Gastroesophageal sphincter (tissue), 4 donors: ENCODE data around the gene NBPF1. TPM values are rescaled to one million over a fixed set of nuclear protein-coding genes. Genes with fewer than 3 reads are reported as not detected.
"Not testable (repeated sequence)": the region's sequence is repeated elsewhere in the genome, so short reads cannot be mapped to it uniquely, and the experiment has no call there.

ENCODE experiments used
- ATAC-seq: fragments of 150-250 bp; one replicate; pipeline ENCODE4 v1.9.1; 2016; ENCODE audit warnings: mild to moderate bottlenecking, moderate library complexity
- H3K27ac ChIP-seq, 4 donors: fragments of 200-600 bp; sonication (generic) in 3 of 4; 1 replicate in 3 of 4; 2 replicates in 1 of 4; pipeline ENCODE4 v1.5.1; 2016 to 2019
- H3K27me3 ChIP-seq: fragments of 200-600 bp; sonication (generic); one replicate; pipeline ENCODE4 v1.5.1; 2019
- H3K36me3 ChIP-seq, 2 donors: fragments of 200-600 bp; sonication (generic); one replicate each; pipeline ENCODE4 v1.5.1; 2019; ENCODE audit warnings: control low read depth in 1 of 2
- H3K4me1 ChIP-seq, 3 donors: fragments of 200-600 bp; sonication (generic); 1 replicate in 2 of 3; 2 replicates in 1 of 3; pipeline ENCODE4 v1.5.1; 2016 to 2019; ENCODE audit warnings: control low read depth in 2 of 3
- H3K4me3 ChIP-seq, 2 donors: fragments of 200-600 bp; sonication (generic); one replicate each; pipeline ENCODE4 v1.5.1; 2019; ENCODE audit warnings: mild to moderate bottlenecking in 1 of 2, moderate library complexity in 1 of 2
- H3K9me3 ChIP-seq, 3 donors: fragments of 200-600 bp; sonication (generic); one replicate each; pipeline ENCODE4 v1.5.1; 2017 to 2019; ENCODE audit warnings: control low read depth in 2 of 3
- CTCF ChIP-seq, 4 experiments: fragments of 200-600 bp in 2 of 4; fragments of 450-650 bp in 2 of 4; sonication (generic) in 1 of 4; IDR thresholded peaks; one replicate each; pipeline ENCODE4 v1.5.1; 2017 to 2019; ENCODE audit warnings: antibody characterized with exemption in 4 of 4, mild to moderate bottlenecking in 2 of 4, moderate library complexity in 2 of 4
- EP300 ChIP-seq: sonication (generic); formaldehyde crosslinking; IDR thresholded peaks from one replicate; pipeline ENCODE4 v1.6.1; 2017; ENCODE audit warnings: antibody characterized with exemption, mild to moderate bottlenecking
- POLR2A ChIP-seq, 2 donors: fragments of 450-650 bp; IDR thresholded peaks; one replicate each; pipeline ENCODE4 v1.6.1; 2017; ENCODE audit warnings: antibody characterized with exemption in 2 of 2, mild to moderate bottlenecking in 2 of 2, moderate library complexity in 1 of 2
- POLR2AphosphoS5 ChIP-seq: sonication (generic); formaldehyde crosslinking; IDR thresholded peaks from one replicate; pipeline ENCODE4 v1.6.1; 2017; ENCODE audit warnings: antibody characterized with exemption
- WGBS, 2 donors: methylation state at CpG; one replicate each; pipeline ENCODE4 v1.1.5; 2018; ENCODE audit warnings: low coverage in 1 of 2; 5-methylcytosine and 5-hydroxymethylcytosine counted together
- total RNA-seq, 4 donors: library from RNA; depleted of rRNA; stranded (reverse); fragments of >200 nt; gene quantifications; one replicate each; pipeline ENCODE4 v1.1.0, GENCODE V29; 2016

Gene NBPF1
- total RNA-seq, 4 donors from 2014 or later = 21.8 to 46.6 (median 30.7) TPM

- no peak overlapping the region for H3K27ac ChIP-seq
- TF ChIP-seq CTCF (IDR thresholded peaks at IDR 0.05) (no peak), POLR2A (IDR thresholded peaks at IDR 0.05) (no peak), EP300 (no peak), POLR2AphosphoS5 (no peak)
- 87 to 88% methylated on average over 29 to 32 of the region's 36 CpGs for WGBS, 2 donors
- H3K4me1 ChIP-seq = no peaks in the 10 kb centered on the region
- ATAC-seq = no peak
- no peak overlapping the region for H3K4me3 ChIP-seq
- peaks cover 0 to 97% of the 10 kb centered on the region in 2 donors for H3K36me3 ChIP-seq
- H3K9me3 ChIP-seq = no peaks in the 10 kb centered on the region
- no peaks in the 10 kb centered on the region for H3K27me3 ChIP-seq
Measured at GRCh38 chr1:16630661-16631247, 17.4 kb upstream of the NBPF1 start.

- H3K27ac ChIP-seq, H3K4me1 ChIP-seq, H3K4me3 ChIP-seq, ATAC-seq, H3K27me3 ChIP-seq, H3K9me3 ChIP-seq: not testable (repeated sequence)
- TF ChIP-seq POLR2A (IDR thresholded peaks at IDR 0.05) = peak in 1 of 2 donors; percentile 7
- WGBS, 2 donors = 92% methylated on average over 21 of the region's 21 CpGs
- H3K36me3 ChIP-seq = peaks cover 0 to 100% of the 10 kb centered on the region in 2 donors
Measured at GRCh38 chr1:16629916-16630530, 16.7 kb upstream of the NBPF1 start.

- Histone ChIP-seq H3K4me3 (no peak overlapping the region), H3K4me1 (no peaks in the 10 kb centered on the region), H3K36me3 (peaks cover 0 to 100% of the 10 kb centered on the region in 2 donors), H3K27ac (no peak overlapping the region), H3K27me3 (no peaks in the 10 kb centered on the region), H3K9me3 (no peaks in the 10 kb centered on the region)
- TF ChIP-seq POLR2A (IDR thresholded peaks at IDR 0.05) (no peak), EP300 (no peak), POLR2AphosphoS5 (no peak), CTCF (IDR thresholded peaks at IDR 0.05) (no peak)
- no peak for ATAC-seq
- WGBS, 2 donors = 84 to 90% methylated on average over 18 of the region's 19 CpGs
Measured at GRCh38 chr1:16628361-16629111, 15.2 kb upstream of the NBPF1 start.

- not testable (repeated sequence) for H3K4me3 ChIP-seq, H3K4me1 ChIP-seq, ATAC-seq, H3K27ac ChIP-seq, H3K9me3 ChIP-seq, H3K27me3 ChIP-seq
- 81 to 85% methylated on average over 12 to 14 of the region's 15 CpGs for WGBS, 2 donors
- peaks cover 0 to 100% of the 10 kb centered on the region in 2 donors for H3K36me3 ChIP-seq
Measured at GRCh38 chr1:16626409-16626983, 13.1 kb upstream of the NBPF1 start.

- WGBS, 2 donors = 82 to 86% methylated on average over 16 to 17 of the region's 25 CpGs
- peaks cover 0 to 6% (median 0%) of the 10 kb centered on the region in 3 donors for H3K4me1 ChIP-seq
- no peaks in the 10 kb centered on the region for H3K27me3 ChIP-seq
- H3K27ac ChIP-seq = no peak overlapping the region
- H3K36me3 ChIP-seq = peaks cover 0 to 96% of the 10 kb centered on the region in 2 donors
- H3K4me3 ChIP-seq = no peak overlapping the region
- no peak for ATAC-seq
- no peak for TF ChIP-seq CTCF (IDR thresholded peaks at IDR 0.05)
- TF ChIP-seq EP300 = no peak
- H3K9me3 ChIP-seq = no peaks in the 10 kb centered on the region
Measured at GRCh38 chr1:16625497-16626408, 12.4 kb upstream of the NBPF1 start.

GRCh38 chr1:16623812-16624719 lies 10.7 kb upstream of the NBPF1 start:
- H3K27ac ChIP-seq, H3K4me3 ChIP-seq, H3K9me3 ChIP-seq, H3K4me1 ChIP-seq, ATAC-seq, H3K27me3 ChIP-seq: not testable (repeated sequence)
- WGBS, 2 donors = 76 to 78% methylated on average over 15 to 26 of the region's 27 CpGs
- peaks cover 0 to 90% of the 10 kb centered on the region in 2 donors for H3K36me3 ChIP-seq

GRCh38 chr1:16623337-16623736 lies 10.0 kb upstream of the NBPF1 start:
- not testable (repeated sequence) for H3K27me3 ChIP-seq, H3K9me3 ChIP-seq, H3K27ac ChIP-seq, H3K4me1 ChIP-seq, ATAC-seq, H3K4me3 ChIP-seq
- WGBS, 2 donors = 76 to 81% methylated on average over 7 of the region's 7 CpGs
- H3K36me3 ChIP-seq = peaks cover 0 to 89% of the 10 kb centered on the region in 2 donors
